A673 (cell line): ENCODE data around the gene CHMP1A. TPM values are rescaled to one million over a fixed set of nuclear protein-coding genes. Genes with fewer than 3 reads are reported as not detected.

Source experiments
- BruUV-seq: library from RNA; stranded (reverse); fragments of 400-500 nt; replicated peaks from 2 replicates; lab custom pipeline; 2021; lab: Mats Ljungman, UMichigan
- CTCF ChIA-PET: fragments of 300-600 bp; sonication (Branson Sonifier 250); formaldehyde crosslinking; loops from one replicate; lab custom pipeline; 2022; ENCODE audit warnings: antibody characterized with exemption; lab: Charles Lee
- POLR2A ChIA-PET: fragments of 300-600 bp; sonication (Branson Sonifier 250); formaldehyde crosslinking; loops from one replicate; lab custom pipeline; 2022; ENCODE audit warnings: antibody characterized with exemption; ENCODE audit not compliant: low non-redundant PET; lab: Charles Lee
- DNase-seq: peaks from one replicate; pipeline ENCODE4 v3.0.0-alpha.2; 2015; ENCODE audit warnings: low spot score
- H3K27ac ChIP-seq: fragments of 200-600 bp; sonication (generic); 2 replicates; pipeline ENCODE4 v1.5.1; 2016; ENCODE audit warnings: mixed run types, low read depth, mild to moderate bottlenecking, mixed read lengths, antibody characterized with exemption, low read length; ENCODE audit not compliant: poor library complexity, severe bottlenecking
- H3K27me3 ChIP-seq: fragments of 200-600 bp; sonication (generic); replicated peaks from 2 replicates; pipeline ENCODE4 v1.6.1; 2017; ENCODE audit warnings: mixed run types, low read depth, mild to moderate bottlenecking, mixed read lengths, antibody characterized with exemption, low read length; ENCODE audit not compliant: insufficient read depth, poor library complexity
- H3K36me3 ChIP-seq: fragments of 200-600 bp; sonication (generic); 2 replicates; pipeline ENCODE4 v1.6.1; 2016; ENCODE audit warnings: mixed run types, mild to moderate bottlenecking, mixed read lengths, antibody characterized with exemption, low read length; ENCODE audit not compliant: insufficient read depth, poor library complexity, severe bottlenecking
- H3K4me1 ChIP-seq: fragments of 200-600 bp; sonication (generic); 2 replicates; pipeline ENCODE4 v1.6.1; 2017; ENCODE audit warnings: mixed run types, mild to moderate bottlenecking, mixed read lengths, antibody characterized with exemption, low read length; ENCODE audit not compliant: insufficient read depth, poor library complexity, severe bottlenecking
- H3K4me3 ChIP-seq: fragments of 200-600 bp; sonication (generic); 2 replicates; pipeline ENCODE4 v1.5.1; 2016; ENCODE audit warnings: low read depth, mixed run types, mild to moderate bottlenecking, mixed read lengths, low read length; ENCODE audit not compliant: poor library complexity, severe bottlenecking
- H3K9me3 ChIP-seq: fragments of 200-600 bp; sonication (generic); 2 replicates; pipeline ENCODE4 v1.6.1; 2016; ENCODE audit warnings: mixed run types, low read depth, mild to moderate bottlenecking, mixed read lengths, antibody characterized with exemption, low read length; ENCODE audit not compliant: poor library complexity, severe bottlenecking
- EZH2 ChIP-seq: fragments of 200-600 bp; sonication (generic); IDR thresholded peaks from 2 replicates; pipeline ENCODE4 v1.6.1; 2017; ENCODE audit warnings: borderline replicate concordance, low read depth, mild to moderate bottlenecking, mixed read lengths, antibody characterized with exemption, low read length; ENCODE audit not compliant: poor library complexity, severe bottlenecking
- intact Hi-C: fragments of 100-400 bp; cut with micrococcal nuclease; formaldehyde crosslinking; loops from one replicate; pipeline ENCODE4 v1.10.0; 2022; ENCODE audit not compliant: unreplicated experiment
- total RNA-seq: library from RNA; stranded (reverse); gene quantifications from 2 replicates; pipeline ENCODE4 v1.2.3, GENCODE V29; 2021
- TF ChIP-seq, protein P1 (sequence below): fragments of 300-800, 200-600 bp; sonication (generic); conservative IDR thresholded peaks from 2 replicates; pipeline ENCODE4 v1.5.1; 2017; ENCODE audit warnings: low read depth, mild to moderate bottlenecking, antibody characterized with exemption, low read length, moderate library complexity, mixed read lengths

Gene CHMP1A
- total RNA-seq, 1 experiment from 2014 or later: 110 TPM

DNA sequence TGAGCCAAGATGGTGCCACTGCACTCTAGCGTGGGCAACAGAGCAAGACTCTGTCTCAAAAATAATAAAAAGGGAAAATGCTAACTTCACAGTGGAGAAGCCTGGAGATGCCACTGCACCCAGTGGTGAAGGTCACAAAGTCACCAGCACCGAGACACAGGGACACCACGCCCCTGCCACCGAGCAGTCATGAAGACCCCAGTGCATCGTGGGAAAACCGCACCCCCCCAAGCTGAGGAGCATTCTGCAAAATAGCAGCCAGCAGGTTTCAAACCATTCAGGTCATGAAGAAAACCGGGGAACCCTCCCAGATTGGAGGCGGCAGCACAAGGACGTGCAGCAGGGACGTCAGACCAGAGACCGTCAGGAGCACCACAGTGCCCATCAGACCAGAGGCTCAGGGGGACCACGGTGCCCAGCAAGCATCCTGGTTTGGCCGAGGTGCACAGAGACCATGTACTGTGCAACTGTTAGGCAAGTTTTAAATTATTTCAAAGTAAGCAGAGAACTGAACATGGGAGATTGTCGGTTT lies 13.7 kb downstream of the CHMP1A start:
- DNase-seq: no peak
- TF ChIP-seq EZH2: no peak
- TF ChIP-seq, protein P1, sequence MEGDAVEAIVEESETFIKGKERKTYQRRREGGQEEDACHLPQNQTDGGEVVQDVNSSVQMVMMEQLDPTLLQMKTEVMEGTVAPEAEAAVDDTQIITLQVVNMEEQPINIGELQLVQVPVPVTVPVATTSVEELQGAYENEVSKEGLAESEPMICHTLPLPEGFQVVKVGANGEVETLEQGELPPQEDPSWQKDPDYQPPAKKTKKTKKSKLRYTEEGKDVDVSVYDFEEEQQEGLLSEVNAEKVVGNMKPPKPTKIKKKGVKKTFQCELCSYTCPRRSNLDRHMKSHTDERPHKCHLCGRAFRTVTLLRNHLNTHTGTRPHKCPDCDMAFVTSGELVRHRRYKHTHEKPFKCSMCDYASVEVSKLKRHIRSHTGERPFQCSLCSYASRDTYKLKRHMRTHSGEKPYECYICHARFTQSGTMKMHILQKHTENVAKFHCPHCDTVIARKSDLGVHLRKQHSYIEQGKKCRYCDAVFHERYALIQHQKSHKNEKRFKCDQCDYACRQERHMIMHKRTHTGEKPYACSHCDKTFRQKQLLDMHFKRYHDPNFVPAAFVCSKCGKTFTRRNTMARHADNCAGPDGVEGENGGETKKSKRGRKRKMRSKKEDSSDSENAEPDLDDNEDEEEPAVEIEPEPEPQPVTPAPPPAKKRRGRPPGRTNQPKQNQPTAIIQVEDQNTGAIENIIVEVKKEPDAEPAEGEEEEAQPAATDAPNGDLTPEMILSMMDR: no peak
- H3K27ac ChIP-seq: no peak overlapping the region
- BruUV-seq: no TSS peak
- intact Hi-C loops: no loop called here
- H3K36me3 ChIP-seq: peaks cover 20% of the 10 kb centered on the region
- peaks cover 4% of the 10 kb centered on the region for H3K4me1 ChIP-seq
- H3K9me3 ChIP-seq: no peaks in the 10 kb centered on the region
- ChIA-PET CTCF (no interaction called here), POLR2A (no interaction called here)
- H3K4me3 ChIP-seq: no peak overlapping the region
- H3K27me3 ChIP-seq: no peaks in the 10 kb centered on the region

DNA sequence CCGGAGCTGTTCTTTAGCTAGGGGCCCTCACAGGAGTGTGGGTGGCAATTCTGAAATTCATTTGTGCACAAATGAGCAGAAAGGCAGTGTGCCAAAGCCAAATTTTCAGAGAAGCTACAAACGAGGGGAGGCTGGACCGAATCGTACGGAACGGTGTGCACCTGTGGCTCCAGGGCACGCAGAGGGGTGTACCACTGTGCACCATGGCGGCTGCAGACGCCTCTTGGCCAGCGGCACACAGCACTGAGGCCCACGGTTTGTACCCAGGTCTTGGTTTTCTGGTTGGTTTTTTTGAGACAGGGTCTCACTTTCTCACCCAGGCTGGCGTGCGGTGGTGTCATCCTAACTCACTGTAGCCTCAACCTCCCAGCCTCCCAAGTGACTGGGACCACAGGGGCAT lies 14.9 kb downstream of the CHMP1A start:
- H3K27ac ChIP-seq: no peak overlapping the region
- no peak overlapping the region for H3K4me3 ChIP-seq
- no peaks in the 10 kb centered on the region for H3K9me3 ChIP-seq
- intact Hi-C loops: no loop called here
- BruUV-seq: no TSS peak
- CTCF ChIA-PET: interaction anchor here (0.6 kb wide), 2 partner anchors 15 to 29 kb away, joined by 3 to 6 read pairs; no protein-coding TSS in a partner anchor
- peaks cover 4% of the 10 kb centered on the region for H3K4me1 ChIP-seq
- no peak for DNase-seq
- peaks cover 20% of the 10 kb centered on the region for H3K36me3 ChIP-seq
- POLR2A ChIA-PET: no interaction called here
- TF ChIP-seq, protein P1: no peak
- TF ChIP-seq EZH2: no peak
- no peaks in the 10 kb centered on the region for H3K27me3 ChIP-seq

DNA sequence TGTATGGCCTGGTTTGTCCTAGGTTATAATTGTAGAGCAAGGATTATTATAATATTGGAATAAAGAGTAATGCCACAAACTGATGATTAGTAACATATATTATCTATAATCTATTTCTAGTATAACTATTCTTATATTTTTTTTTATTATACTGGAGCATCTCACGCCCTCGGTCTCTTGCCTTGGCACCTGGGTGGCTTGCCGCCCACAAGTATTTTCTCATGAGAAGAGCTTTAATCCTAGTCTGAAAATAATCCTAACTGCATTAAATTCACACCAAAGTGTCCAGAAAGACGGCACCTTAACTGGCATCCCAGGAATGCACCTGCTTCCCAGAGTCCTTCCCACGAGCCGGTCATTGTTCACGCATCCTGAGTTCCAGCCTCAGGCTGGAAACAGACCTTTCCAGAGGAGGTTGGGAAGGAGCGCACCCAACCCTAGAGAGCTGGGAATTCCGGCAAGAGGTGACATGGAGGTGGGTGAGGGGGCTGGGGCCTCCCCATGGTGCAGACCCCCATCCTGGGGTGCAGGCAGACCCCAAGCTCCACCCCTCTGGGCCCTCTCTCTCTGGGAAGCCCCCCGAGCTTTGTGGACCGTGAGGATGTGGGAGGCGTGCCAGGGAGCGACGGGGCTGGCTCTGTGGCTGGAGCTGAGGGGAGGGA lies 15.9 kb downstream of the CHMP1A start:
- no TSS peak for BruUV-seq
- intact Hi-C loops: loop anchor here (1.0 kb wide), 1 partner anchor 67 kb away; no protein-coding TSS in a partner anchor
- ChIA-PET CTCF (interaction anchor here (0.5 to 1.1 kb wide), 2 partner anchors 13 to 15 kb away, joined by 3 to 4 read pairs; no protein-coding TSS in a partner anchor), POLR2A (no interaction called here)
- Histone ChIP-seq H3K36me3 (peaks cover 14% of the 10 kb centered on the region), H3K4me1 (peaks cover 4% of the 10 kb centered on the region), H3K9me3 (no peaks in the 10 kb centered on the region), H3K27ac (no peak overlapping the region), H3K4me3 (no peak overlapping the region), H3K27me3 (no peaks in the 10 kb centered on the region)
- no peak for TF ChIP-seq EZH2
- no peak for DNase-seq
